ENCODE measurements around the gene RGS10.

The RGS10 gene

DNA sequence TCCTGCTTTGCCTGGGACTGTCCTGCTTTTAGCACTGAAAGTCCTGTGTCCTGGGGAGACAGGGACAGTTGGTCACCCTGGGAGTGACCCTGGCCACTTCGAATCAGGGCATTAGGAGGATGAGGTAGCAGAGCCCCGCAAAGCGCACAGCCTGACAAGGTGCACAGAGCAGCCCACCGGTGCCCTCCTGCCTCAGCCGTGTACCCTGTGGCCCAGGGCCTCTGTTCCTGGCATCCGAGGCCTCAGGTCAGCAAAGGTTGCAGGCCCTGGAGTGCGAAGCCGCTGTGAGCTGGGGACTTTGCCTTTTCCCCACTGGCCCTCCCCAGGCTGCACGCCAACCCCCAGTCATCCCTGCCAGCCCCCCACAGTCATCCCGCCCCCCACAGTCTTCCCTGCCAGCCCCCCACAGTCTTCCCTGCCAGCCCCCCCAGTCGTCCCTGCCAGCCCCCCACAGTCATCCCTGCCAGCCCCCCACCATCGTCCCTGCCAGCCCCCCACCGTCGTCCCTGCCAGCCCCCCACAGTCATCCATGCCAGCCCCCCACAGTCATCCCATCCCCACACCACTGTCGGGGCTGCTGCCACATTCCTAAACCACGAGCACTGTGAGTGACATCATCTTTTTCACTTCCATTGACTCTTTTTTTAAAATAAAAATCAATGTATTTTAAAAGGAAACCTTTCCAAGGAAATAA is 91.8 kb downstream of the RGS10 start:
- CTCF ChIA-PET = interaction anchor here (0.7 kb wide), 2 partner anchors 12 to 311 kb away, joined by 3 read pairs; no protein-coding TSS in a partner anchor
- POLR2A ChIA-PET = no interaction called here
- Histone ChIP-seq H3K36me3 (ENCODE audit: control insufficient read depth in 2 of 2, insufficient read depth in 1 of 2, low read length in 2 of 2) (no peaks in the 10 kb centered on the region), H3K4me1 (ENCODE audit: control insufficient read depth, insufficient read depth, low read length) (no peaks in the 10 kb centered on the region), H3K4me3 (ENCODE audit: low read depth, low read length) (no peak overlapping the region), H3K27ac (ENCODE audit: extremely low read depth, low read depth, low read length) (no peak overlapping the region), H3K9me3 (ENCODE audit: control insufficient read depth, insufficient read depth, low read depth, low read length) (no peaks in the 10 kb centered on the region)
- TF ChIP-seq ZNF426 (tag by site-specific recombination; IDR thresholded peaks at IDR 0.05) (no peak), OVOL3 (tag by site-specific recombination; IDR thresholded peaks at IDR 0.05) (no peak), SP7 (tag by site-specific recombination; IDR thresholded peaks at IDR 0.05) (no peak), ZNF133 (tag by site-specific recombination; IDR thresholded peaks at IDR 0.05) (no peak), ZNF707 (tag by site-specific recombination; IDR thresholded peaks at IDR 0.05) (no peak), ZNF530 (tag by site-specific recombination; IDR thresholded peaks at IDR 0.05; ENCODE audit: low read depth) (no peak), ZNF416 (tag by site-specific recombination; IDR thresholded peaks at IDR 0.05) (no peak), ZBTB21 (tag by site-specific recombination; IDR thresholded peaks at IDR 0.05) (no peak), ZNF121 (tag by site-specific recombination; IDR thresholded peaks at IDR 0.05) (no peak), ZFP37 (tag by site-specific recombination; IDR thresholded peaks at IDR 0.05) (no peak), ZNF48 (tag by site-specific recombination; IDR thresholded peaks at IDR 0.05) (no peak), ZFP3 (tag by site-specific recombination; IDR thresholded peaks at IDR 0.05; ENCODE audit: low read depth) (no peak), ZNF311 (tag by site-specific recombination; IDR thresholded peaks at IDR 0.05; ENCODE audit: borderline replicate concordance) (no peak), ZNF223 (tag by site-specific recombination; IDR thresholded peaks at IDR 0.05) (no peak), ZIC2 (tag by site-specific recombination; IDR thresholded peaks at IDR 0.05) (0 out of 2 replicates have a peak, but pooled peaks have one; percentile 25), FEZF1 (tag by site-specific recombination; IDR thresholded peaks at IDR 0.05) (no peak), GLIS1 (tag by site-specific recombination; IDR thresholded peaks at IDR 0.05) (peak; percentile 14; the same call in 1 of the 2 replicates), ZFP69B (tag by site-specific recombination; IDR thresholded peaks at IDR 0.05) (no peak), ZNF529 (tag by site-specific recombination; IDR thresholded peaks at IDR 0.05; ENCODE audit: insufficient replicate concordance) (no peak), ZBTB17 (tag by site-specific recombination; IDR thresholded peaks at IDR 0.05) (no peak)
- TF ChIP-seq, protein P1, sequence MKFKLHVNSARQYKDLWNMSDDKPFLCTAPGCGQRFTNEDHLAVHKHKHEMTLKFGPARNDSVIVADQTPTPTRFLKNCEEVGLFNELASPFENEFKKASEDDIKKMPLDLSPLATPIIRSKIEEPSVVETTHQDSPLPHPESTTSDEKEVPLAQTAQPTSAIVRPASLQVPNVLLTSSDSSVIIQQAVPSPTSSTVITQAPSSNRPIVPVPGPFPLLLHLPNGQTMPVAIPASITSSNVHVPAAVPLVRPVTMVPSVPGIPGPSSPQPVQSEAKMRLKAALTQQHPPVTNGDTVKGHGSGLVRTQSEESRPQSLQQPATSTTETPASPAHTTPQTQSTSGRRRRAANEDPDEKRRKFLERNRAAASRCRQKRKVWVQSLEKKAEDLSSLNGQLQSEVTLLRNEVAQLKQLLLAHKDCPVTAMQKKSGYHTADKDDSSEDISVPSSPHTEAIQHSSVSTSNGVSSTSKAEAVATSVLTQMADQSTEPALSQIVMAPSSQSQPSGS (tag by site-specific recombination; IDR thresholded peaks at IDR 0.05; ENCODE audit: low read depth) = peak; percentile 16; the same call in 1 of the 2 replicates
- TF ChIP-seq, protein P2, sequence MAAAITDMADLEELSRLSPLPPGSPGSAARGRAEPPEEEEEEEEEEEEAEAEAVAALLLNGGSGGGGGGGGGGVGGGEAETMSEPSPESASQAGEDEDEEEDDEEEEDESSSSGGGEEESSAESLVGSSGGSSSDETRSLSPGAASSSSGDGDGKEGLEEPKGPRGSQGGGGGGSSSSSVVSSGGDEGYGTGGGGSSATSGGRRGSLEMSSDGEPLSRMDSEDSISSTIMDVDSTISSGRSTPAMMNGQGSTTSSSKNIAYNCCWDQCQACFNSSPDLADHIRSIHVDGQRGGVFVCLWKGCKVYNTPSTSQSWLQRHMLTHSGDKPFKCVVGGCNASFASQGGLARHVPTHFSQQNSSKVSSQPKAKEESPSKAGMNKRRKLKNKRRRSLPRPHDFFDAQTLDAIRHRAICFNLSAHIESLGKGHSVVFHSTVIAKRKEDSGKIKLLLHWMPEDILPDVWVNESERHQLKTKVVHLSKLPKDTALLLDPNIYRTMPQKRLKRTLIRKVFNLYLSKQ (tag by site-specific recombination; IDR thresholded peaks at IDR 0.05; ENCODE audit: borderline replicate concordance) = no peak
- TF ChIP-seq, protein P3, sequence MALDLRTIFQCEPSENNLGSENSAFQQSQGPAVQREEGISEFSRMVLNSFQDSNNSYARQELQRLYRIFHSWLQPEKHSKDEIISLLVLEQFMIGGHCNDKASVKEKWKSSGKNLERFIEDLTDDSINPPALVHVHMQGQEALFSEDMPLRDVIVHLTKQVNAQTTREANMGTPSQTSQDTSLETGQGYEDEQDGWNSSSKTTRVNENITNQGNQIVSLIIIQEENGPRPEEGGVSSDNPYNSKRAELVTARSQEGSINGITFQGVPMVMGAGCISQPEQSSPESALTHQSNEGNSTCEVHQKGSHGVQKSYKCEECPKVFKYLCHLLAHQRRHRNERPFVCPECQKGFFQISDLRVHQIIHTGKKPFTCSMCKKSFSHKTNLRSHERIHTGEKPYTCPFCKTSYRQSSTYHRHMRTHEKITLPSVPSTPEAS (tag by site-specific recombination; IDR thresholded peaks at IDR 0.05) = no peak
- TF ChIP-seq, protein P4, sequence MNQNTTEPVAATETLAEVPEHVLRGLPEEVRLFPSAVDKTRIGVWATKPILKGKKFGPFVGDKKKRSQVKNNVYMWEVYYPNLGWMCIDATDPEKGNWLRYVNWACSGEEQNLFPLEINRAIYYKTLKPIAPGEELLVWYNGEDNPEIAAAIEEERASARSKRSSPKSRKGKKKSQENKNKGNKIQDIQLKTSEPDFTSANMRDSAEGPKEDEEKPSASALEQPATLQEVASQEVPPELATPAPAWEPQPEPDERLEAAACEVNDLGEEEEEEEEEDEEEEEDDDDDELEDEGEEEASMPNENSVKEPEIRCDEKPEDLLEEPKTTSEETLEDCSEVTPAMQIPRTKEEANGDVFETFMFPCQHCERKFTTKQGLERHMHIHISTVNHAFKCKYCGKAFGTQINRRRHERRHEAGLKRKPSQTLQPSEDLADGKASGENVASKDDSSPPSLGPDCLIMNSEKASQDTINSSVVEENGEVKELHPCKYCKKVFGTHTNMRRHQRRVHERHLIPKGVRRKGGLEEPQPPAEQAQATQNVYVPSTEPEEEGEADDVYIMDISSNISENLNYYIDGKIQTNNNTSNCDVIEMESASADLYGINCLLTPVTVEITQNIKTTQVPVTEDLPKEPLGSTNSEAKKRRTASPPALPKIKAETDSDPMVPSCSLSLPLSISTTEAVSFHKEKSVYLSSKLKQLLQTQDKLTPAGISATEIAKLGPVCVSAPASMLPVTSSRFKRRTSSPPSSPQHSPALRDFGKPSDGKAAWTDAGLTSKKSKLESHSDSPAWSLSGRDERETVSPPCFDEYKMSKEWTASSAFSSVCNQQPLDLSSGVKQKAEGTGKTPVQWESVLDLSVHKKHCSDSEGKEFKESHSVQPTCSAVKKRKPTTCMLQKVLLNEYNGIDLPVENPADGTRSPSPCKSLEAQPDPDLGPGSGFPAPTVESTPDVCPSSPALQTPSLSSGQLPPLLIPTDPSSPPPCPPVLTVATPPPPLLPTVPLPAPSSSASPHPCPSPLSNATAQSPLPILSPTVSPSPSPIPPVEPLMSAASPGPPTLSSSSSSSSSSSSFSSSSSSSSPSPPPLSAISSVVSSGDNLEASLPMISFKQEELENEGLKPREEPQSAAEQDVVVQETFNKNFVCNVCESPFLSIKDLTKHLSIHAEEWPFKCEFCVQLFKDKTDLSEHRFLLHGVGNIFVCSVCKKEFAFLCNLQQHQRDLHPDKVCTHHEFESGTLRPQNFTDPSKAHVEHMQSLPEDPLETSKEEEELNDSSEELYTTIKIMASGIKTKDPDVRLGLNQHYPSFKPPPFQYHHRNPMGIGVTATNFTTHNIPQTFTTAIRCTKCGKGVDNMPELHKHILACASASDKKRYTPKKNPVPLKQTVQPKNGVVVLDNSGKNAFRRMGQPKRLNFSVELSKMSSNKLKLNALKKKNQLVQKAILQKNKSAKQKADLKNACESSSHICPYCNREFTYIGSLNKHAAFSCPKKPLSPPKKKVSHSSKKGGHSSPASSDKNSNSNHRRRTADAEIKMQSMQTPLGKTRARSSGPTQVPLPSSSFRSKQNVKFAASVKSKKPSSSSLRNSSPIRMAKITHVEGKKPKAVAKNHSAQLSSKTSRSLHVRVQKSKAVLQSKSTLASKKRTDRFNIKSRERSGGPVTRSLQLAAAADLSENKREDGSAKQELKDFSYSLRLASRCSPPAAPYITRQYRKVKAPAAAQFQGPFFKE (tag by site-specific recombination; IDR thresholded peaks at IDR 0.05; ENCODE audit: borderline replicate concordance) = no peak
- TF ChIP-seq, protein P5, sequence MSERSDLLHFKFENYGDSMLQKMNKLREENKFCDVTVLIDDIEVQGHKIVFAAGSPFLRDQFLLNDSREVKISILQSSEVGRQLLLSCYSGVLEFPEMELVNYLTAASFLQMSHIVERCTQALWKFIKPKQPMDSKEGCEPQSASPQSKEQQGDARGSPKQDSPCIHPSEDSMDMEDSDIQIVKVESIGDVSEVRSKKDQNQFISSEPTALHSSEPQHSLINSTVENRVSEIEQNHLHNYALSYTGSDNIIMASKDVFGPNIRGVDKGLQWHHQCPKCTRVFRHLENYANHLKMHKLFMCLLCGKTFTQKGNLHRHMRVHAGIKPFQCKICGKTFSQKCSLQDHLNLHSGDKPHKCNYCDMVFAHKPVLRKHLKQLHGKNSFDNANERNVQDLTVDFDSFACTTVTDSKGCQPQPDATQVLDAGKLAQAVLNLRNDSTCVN (tag by site-specific recombination; optimal IDR thresholded peaks at IDR 0.05) = no peak
- TF ChIP-seq, protein P6, sequence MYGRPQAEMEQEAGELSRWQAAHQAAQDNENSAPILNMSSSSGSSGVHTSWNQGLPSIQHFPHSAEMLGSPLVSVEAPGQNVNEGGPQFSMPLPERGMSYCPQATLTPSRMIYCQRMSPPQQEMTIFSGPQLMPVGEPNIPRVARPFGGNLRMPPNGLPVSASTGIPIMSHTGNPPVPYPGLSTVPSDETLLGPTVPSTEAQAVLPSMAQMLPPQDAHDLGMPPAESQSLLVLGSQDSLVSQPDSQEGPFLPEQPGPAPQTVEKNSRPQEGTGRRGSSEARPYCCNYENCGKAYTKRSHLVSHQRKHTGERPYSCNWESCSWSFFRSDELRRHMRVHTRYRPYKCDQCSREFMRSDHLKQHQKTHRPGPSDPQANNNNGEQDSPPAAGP (tag by site-specific recombination; IDR thresholded peaks at IDR 0.05) = no peak

Data from HEK293 (cell line).